ENCODE results near the gene TBX5. TPM values are rescaled to one million over a fixed set of nuclear protein-coding genes. Genes with fewer than 3 reads are reported as not detected.

TBX5 gene
- polyA plus RNA-seq, 1 of the 3 experiments (the other 2 are of a cell fraction), result not detected

- no peak overlapping the region for H2AFZ ChIP-seq (ENCODE audit: low read depth)
- H3K4me3 ChIP-seq (ENCODE audit: low read depth in 2 of 2, low read length in 1 of 2), result no peak overlapping the region
- no peaks in the 10 kb centered on the region for H3K9me3 ChIP-seq
- H3K27me3 ChIP-seq (ENCODE audit: insufficient read depth), result peaks cover 72% of the 10 kb centered on the region
- no peak overlapping the region for H3K9ac ChIP-seq
- H3K79me2 ChIP-seq (ENCODE audit: insufficient read depth), result no peaks in the 10 kb centered on the region
- no peaks in the 10 kb centered on the region for H3F3A ChIP-seq (replicated peaks; ENCODE audit: insufficient read depth)
- no peak for DNase-seq
- H3K36me3 ChIP-seq (replicated peaks in 1 of 2; ENCODE audit: control insufficient read depth in 1 of 2, insufficient read depth in 2 of 2, low read length in 1 of 2), result no peaks in the 10 kb centered on the region
- CTCF ChIA-PET, result interaction anchor here (0.7 kb wide), 1 partner anchor 176 kb away, joined by 3 read pairs; no protein-coding TSS in a partner anchor
- no peaks in the 10 kb centered on the region for H3K4me1 ChIP-seq (ENCODE audit: control insufficient read depth in 1 of 2, insufficient read depth in 2 of 2, low read depth in 1 of 2, low read length in 1 of 2)
- no peak overlapping the region for H3K27ac ChIP-seq (ENCODE audit: low read depth in 2 of 2, low read length in 1 of 2)
- H3K9me2 ChIP-seq, result no peaks in the 10 kb centered on the region
- no peak overlapping the region for H3K4me2 ChIP-seq
- no peaks in the 10 kb centered on the region for H4K20me1 ChIP-seq (ENCODE audit: insufficient read depth)
- POLR2A ChIA-PET, result no interaction called here
- WGBS (ENCODE audit: low lambda C conversion rate), result 7% methylated on average over 11 of the region's 11 CpGs
- TF ChIP-seq NRF1 (IDR thresholded peaks at IDR 0.05; ENCODE audit: low read depth, low read length), result no peak
- no peak for TF ChIP-seq YY1 (IDR thresholded peaks at IDR 0.05; ENCODE audit: low read depth)
- no peak for TF ChIP-seq USF1 (IDR thresholded peaks at IDR 0.05; ENCODE audit: borderline replicate concordance, low read depth)
- no peak for TF ChIP-seq RFX5 (IDR thresholded peaks at IDR 0.05; ENCODE audit: low read length)
- TF ChIP-seq SIN3A (IDR thresholded peaks at IDR 0.05; ENCODE audit: borderline replicate concordance, low read depth, low read length), result no peak
- no peak for TF ChIP-seq MAX (IDR thresholded peaks at IDR 0.05; ENCODE audit: low read depth)
- no peak for TF ChIP-seq MXI1 (IDR thresholded peaks at IDR 0.05; ENCODE audit: low read depth, low read length)
- no peak for TF ChIP-seq SMC3 (IDR thresholded peaks at IDR 0.05; ENCODE audit: low read depth, low read length)
- TF ChIP-seq REST (IDR thresholded peaks at IDR 0.05; ENCODE audit: low read depth, low read length), result no peak
- no peak for TF ChIP-seq RCOR1 (IDR thresholded peaks at IDR 0.05; ENCODE audit: low read length)
- no peak for TF ChIP-seq POLR2AphosphoS5 (IDR thresholded peaks at IDR 0.05; ENCODE audit: low read depth, low read length)
Measured at GRCh38 chr12:114414866-114415524, 9.1 kb upstream of the TBX5 start.

All from SK-N-SH (cell line).